ENCODE measurements around the gene PRKCB.
"Not testable (repeated sequence)": the region's sequence is repeated elsewhere in the genome, so short reads cannot be mapped to it uniquely, and the experiment has no call there.

PRKCB gene

DNA sequence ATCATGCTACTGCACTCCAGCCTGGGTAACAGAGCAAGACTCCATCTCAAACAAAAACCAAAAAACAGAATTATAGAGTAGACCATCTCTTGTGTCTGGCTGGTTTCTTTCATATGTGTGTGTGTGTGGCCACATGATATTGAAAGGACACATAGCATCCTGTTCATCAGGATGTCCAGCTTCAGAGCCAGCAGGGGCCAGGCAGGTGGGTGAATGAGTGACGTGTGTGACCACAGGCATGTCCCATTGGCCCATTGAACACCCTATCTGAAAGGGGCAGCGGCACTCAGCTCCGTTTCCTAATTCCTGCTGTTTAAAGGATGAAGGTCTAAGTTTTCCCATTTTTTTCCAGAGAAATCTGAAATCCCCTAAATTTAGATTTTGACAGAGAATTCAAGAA lies 174.2 kb downstream of the PRKCB start:
- DNase-seq: no peak

DNA sequence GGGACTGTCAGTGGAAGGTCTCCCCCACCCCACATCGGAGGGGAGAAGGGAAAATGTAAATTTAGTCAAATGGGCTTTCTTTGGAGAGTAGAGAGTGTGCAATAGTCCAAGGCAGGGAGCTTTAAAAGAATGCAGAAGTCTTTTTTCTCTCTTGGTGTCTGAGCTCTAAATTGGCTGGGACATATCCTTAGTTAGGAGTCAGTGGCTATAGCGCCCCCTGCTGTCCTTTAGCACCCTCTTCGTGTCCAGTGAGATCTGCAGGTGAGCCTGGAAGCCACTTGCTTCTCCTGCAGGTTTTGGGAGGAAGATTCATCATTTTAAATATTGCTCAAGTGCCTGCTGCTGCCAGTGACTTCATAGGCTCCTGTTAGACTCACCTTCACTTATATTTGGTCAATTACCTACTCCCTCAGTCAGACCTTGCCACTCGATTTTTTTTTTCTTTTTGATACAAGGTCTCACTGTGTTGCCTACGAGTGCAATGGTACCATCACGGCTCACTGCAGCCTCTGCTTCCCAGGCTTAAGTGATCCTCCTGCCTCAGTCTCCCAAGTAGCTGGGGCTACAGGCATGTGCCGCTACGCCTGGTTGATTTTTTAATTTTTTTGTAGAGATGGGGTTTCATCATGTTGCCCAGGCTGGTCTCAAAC lies 174.8 kb downstream of the PRKCB start:
- peak; percentile 57 for DNase-seq

- no peak for DNase-seq
Measured at GRCh38 chr16:24011237-24011636, 175.5 kb downstream of the PRKCB start.

- DNase-seq: no peak
Measured at GRCh38 chr16:24013054-24013636, 177.4 kb downstream of the PRKCB start.

GRCh38 chr16:24013864-24014645 lies 178.3 kb downstream of the PRKCB start:
- no peak for DNase-seq

- DNase-seq: not testable (repeated sequence)
Measured at GRCh38 chr16:24014955-24015354, 179.2 kb downstream of the PRKCB start.

GRCh38 chr16:24015923-24016322 lies 180.1 kb downstream of the PRKCB start:
- no peak for DNase-seq

GRCh38 chr16:24018485-24018884 lies 182.7 kb downstream of the PRKCB start:
- no peak for DNase-seq

GRCh38 chr16:24022797-24023196 lies 187.0 kb downstream of the PRKCB start:
- no peak for DNase-seq

- DNase-seq: no peak
Measured at GRCh38 chr16:24023621-24024020, 187.8 kb downstream of the PRKCB start.

DNA sequence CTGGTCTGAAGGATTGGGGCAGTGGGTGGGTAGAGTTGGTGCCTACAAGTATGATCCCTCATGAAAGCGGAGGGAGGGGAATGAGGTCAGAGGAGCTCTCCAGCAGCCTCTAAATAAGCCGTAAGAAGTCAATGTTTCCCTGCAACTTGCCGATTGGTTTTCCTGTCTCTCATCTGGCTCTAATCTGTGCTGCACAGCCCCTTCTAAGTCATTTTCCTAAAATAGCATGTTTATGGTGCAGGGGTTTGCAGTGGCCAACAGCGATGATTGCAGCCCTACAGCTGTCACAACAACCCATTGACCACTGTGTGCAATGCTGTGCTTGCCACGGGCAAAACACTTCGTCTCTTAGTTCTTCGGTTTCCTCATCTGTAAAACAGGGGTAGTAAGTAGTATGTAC lies 189.2 kb downstream of the PRKCB start:
- DNase-seq: no peak

DNA sequence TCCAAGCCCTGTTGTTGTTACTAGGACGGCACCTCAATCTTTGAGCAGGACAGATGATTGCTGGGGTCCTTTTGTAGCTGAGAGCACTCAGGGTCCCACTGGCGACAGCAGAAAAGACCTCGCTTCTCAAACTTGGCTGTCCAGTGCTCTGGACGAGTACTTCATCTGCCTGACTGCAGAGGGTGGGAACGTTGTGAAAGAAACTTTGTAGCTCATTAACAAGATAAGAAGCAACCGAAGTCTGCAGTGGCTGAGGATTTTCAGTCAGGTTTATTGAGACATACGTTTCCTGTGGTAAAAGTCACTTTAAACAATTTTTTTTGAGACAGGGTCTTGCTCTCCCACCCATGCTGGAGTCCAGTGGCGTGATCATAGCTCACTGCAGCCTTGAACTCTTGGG lies 191.7 kb downstream of the PRKCB start:
- DNase-seq: no peak

DNA sequence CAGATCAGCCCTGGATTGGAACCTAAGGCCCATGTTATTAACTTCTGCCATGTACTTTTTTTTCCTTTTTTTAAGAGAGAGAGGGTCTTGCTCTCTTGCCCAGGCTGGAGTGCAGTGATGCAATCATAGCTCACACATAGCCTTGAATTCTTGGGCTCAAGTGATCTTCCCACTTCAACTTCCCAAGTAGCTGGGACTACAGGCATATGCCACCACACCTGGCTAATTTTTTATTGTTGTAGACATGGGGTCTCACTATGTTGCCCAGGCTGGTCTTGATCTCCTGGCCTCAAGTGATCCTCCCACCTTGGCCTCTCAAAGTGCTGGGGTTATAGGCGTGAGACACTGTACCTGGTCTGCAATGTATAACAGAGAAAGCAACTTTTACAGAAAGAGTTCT lies 194.1 kb downstream of the PRKCB start:
- not testable (repeated sequence) for DNase-seq

- no peak for DNase-seq
Measured at GRCh38 chr16:24035127-24035842, 199.5 kb downstream of the PRKCB start.

- DNase-seq: no peak
Measured at GRCh38 chr16:24036038-24036543, 200.3 kb downstream of the PRKCB start.

DNA sequence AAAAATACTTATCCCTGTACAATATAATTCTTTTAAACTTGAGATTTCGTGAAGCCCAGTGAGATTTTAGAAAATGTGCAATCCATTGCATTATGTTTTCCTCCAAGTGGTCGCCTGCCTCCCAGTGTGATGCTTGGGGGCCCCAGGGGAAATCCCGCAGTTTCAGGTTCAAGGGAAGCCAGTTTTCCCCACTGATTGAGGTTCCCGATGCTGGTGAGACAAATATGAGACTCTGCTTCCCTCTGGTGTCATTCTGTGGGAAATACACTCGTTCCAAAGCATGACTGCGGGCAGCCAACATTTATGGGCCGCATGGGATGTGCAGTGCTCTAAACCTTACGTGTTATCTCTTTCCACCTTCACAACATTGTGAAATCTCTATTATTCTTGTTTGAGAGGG lies 200.8 kb downstream of the PRKCB start:
- peak; percentile 25 for DNase-seq

GRCh38 chr16:24037335-24037734 lies 201.6 kb downstream of the PRKCB start:
- no peak for DNase-seq

- DNase-seq: peak; percentile 47
Measured at GRCh38 chr16:24041834-24042631, 206.2 kb downstream of the PRKCB start.

GRCh38 chr16:24044467-24044866 lies 208.7 kb downstream of the PRKCB start:
- no peak for DNase-seq

DNA sequence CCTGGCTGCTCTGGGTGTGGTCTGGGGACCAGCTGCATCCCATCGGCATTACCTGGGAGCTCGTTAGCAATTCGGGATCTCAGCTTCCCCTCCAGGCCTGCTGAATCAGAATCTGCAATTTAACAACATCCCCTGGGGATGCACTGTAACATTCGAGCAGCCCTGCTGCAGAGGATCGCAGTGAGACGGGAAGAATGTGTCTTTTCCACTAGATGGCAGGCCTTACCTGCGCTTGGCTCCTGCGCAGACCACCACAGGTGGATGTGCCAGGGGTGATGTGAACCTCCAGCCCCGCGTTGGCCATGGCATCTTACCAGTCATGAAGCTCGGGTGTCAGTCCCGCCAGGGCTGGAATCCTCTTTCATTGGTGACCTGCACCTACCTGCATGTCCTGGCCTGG lies 209.9 kb downstream of the PRKCB start:
- no peak for DNase-seq

- DNase-seq: no peak
Measured at GRCh38 chr16:24046442-24046841, 210.7 kb downstream of the PRKCB start.

DNA sequence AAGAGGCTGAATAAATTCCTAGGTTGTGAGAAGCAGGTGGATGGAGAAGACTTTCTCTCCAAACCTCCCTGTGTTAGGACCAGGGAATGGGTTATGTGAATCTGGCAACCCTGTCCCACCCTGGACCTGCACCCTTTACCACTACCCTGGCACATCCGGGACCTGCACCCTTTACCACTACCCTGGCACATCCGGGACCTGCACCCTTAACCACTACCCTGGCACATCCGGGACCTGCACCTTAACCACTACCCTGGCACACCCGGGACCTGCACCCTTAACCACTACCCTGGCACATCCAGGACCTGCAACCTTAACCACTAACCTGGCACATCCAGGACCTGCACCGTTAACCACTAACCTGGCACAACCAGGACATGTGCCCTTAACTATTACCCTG lies 213.3 kb downstream of the PRKCB start:
- DNase-seq: no peak
